Nephron (organoid): ENCODE measurements around the gene FLNA.
A peak's percentile ranks its signal among the peaks of the same experiment; 100 is the strongest.

Experiments
- H3K27ac Mint-ChIP-seq, 3 experiments: 2 replicates each; pipeline ENCODE4 v1.8.0; 2020; ENCODE audit warnings: mixed read lengths in 3 of 3, mild to moderate bottlenecking in 2 of 3, moderate library complexity in 1 of 3
- H3K27me3 Mint-ChIP-seq: 2 replicates; pipeline ENCODE4 v1.8.0; 2021; ENCODE audit warnings: low read depth, mild to moderate bottlenecking, moderate library complexity, mixed read lengths
- H3K36me3 Mint-ChIP-seq: 2 replicates; pipeline ENCODE4 v1.8.0; 2020; ENCODE audit warnings: low read depth, mixed read lengths
- H3K4me1 Mint-ChIP-seq: 2 replicates; pipeline ENCODE4 v1.8.0; 2020; ENCODE audit warnings: mixed read lengths
- H3K4me3 Mint-ChIP-seq, 3 experiments: 2 replicates each; pipeline ENCODE4 v1.8.0; 2020; ENCODE audit warnings: mild to moderate bottlenecking in 3 of 3, mixed read lengths in 3 of 3, moderate library complexity in 2 of 3
- H3K9me3 Mint-ChIP-seq: 2 replicates; pipeline ENCODE4 v1.8.0; 2020; ENCODE audit warnings: mixed read lengths
- TF ChIP-seq, protein P1 (sequence below), 3 experiments: fragments of 200-600 bp; sonication (generic); IDR thresholded peaks; one replicate each; pipeline ENCODE4 v1.5.0; 2021; ENCODE audit warnings: antibody characterized with exemption in 3 of 3; ENCODE audit not compliant: unreplicated experiment in 3 of 3

Gene FLNA

DNA sequence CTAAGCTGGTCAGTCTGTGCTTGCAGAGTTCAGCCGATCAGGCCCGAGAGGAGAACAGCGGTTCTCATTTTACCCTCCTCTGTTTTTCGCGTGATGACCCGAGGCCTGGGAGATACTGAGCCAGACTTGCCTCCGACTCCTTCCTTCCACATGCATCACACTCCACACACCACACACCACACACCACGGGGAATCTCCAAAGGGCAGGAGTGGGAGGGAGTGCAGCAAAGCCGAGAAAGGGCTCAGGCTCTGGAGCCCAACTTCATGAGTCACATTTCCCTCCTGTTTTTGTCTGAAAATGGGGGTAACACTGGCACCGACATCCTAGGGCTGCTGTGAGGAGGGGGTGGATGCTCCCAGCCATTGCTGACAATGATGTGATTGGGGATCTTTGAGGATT, 39.9 kb downstream of the FLNA start:
- no peak overlapping the region for H3K4me3 Mint-ChIP-seq

GRCh38 chrX:154333837-154334271, 40.6 kb downstream of the FLNA start:
- peaks cover 7% of the 10 kb centered on the region for H3K27me3 Mint-ChIP-seq
- peaks cover 10% of the 10 kb centered on the region for H3K4me1 Mint-ChIP-seq
- H3K36me3 Mint-ChIP-seq, result no peaks in the 10 kb centered on the region
- H3K27ac Mint-ChIP-seq, result peak overlapping the region in 1 of 3 experiments; percentile 25
- no peak overlapping the region for H3K4me3 Mint-ChIP-seq
- peaks cover 16% of the 10 kb centered on the region for H3K9me3 Mint-ChIP-seq
- TF ChIP-seq, protein P1, sequence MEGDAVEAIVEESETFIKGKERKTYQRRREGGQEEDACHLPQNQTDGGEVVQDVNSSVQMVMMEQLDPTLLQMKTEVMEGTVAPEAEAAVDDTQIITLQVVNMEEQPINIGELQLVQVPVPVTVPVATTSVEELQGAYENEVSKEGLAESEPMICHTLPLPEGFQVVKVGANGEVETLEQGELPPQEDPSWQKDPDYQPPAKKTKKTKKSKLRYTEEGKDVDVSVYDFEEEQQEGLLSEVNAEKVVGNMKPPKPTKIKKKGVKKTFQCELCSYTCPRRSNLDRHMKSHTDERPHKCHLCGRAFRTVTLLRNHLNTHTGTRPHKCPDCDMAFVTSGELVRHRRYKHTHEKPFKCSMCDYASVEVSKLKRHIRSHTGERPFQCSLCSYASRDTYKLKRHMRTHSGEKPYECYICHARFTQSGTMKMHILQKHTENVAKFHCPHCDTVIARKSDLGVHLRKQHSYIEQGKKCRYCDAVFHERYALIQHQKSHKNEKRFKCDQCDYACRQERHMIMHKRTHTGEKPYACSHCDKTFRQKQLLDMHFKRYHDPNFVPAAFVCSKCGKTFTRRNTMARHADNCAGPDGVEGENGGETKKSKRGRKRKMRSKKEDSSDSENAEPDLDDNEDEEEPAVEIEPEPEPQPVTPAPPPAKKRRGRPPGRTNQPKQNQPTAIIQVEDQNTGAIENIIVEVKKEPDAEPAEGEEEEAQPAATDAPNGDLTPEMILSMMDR (IDR thresholded peaks at IDR 0.05; ENCODE audit: unreplicated experiment in 3 of 3), result no peak

More for the DNA sequence above, 39.9 kb downstream of the FLNA start:
- TF ChIP-seq, protein P1 (IDR thresholded peaks at IDR 0.05; ENCODE audit: unreplicated experiment in 3 of 3), result no peak
- Mint-ChIP-seq H3K4me1 (peaks cover 8% of the 10 kb centered on the region), H3K27ac (peak overlapping the region in 1 of 3 experiments; percentile 25), H3K9me3 (peaks cover 16% of the 10 kb centered on the region), H3K27me3 (peaks cover 7% of the 10 kb centered on the region), H3K36me3 (no peaks in the 10 kb centered on the region)

DNA sequence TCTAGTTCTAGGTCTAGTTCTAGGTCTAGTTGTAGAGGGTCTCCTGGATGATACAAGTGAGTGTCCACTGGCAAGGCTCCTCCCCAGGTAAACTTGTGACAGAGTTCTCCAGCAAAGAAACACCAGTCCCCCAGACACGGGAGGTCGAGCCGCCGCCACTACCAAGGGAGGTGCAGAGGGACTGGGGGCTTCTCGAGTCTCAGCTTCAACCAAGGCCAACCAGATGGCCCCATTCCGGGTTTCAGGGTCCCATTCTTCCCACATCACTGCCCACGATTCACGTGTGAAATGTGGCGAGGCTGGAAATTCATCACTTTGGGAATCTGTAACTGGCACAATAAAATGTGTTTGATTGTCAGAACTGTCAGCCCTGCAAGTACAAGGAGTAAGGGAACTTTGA, 41.3 kb downstream of the FLNA start:
- no peak overlapping the region for H3K4me3 Mint-ChIP-seq
- TF ChIP-seq, protein P1 (IDR thresholded peaks at IDR 0.05; ENCODE audit: unreplicated experiment in 3 of 3), result no peak
- no peak overlapping the region for H3K27ac Mint-ChIP-seq
- peaks cover 10% of the 10 kb centered on the region for H3K4me1 Mint-ChIP-seq
- peaks cover 7% of the 10 kb centered on the region for H3K27me3 Mint-ChIP-seq
- H3K9me3 Mint-ChIP-seq, result peaks cover 16% of the 10 kb centered on the region
- no peaks in the 10 kb centered on the region for H3K36me3 Mint-ChIP-seq

DNA sequence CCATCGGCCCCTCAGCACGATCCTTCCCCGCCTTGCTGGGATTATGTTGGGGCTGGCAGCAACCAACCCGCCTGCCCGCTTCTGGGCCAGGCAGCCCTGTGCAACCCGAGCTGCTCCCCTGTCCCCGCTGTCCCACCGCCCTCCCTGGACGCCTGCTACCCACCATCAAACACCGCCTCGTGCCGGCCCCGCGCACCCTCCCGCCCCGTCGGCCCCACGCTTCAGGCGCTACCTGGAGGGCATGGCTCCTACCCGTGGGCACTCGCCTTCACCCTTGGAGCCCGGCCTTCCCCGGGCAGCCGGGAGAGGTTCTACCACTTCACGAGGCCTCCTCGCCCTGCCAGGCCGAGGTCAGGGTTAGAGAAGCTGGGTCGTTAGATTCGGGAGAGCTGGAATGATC, 41.9 kb downstream of the FLNA start:
- TF ChIP-seq, protein P1 (IDR thresholded peaks at IDR 0.05; ENCODE audit: unreplicated experiment in 3 of 3), result no peak
- H3K27me3 Mint-ChIP-seq, result peaks cover 7% of the 10 kb centered on the region
- H3K4me1 Mint-ChIP-seq, result peaks cover 14% of the 10 kb centered on the region
- H3K27ac Mint-ChIP-seq, result no peak overlapping the region
- H3K36me3 Mint-ChIP-seq, result no peaks in the 10 kb centered on the region
- H3K9me3 Mint-ChIP-seq, result peaks cover 20% of the 10 kb centered on the region
- no peak overlapping the region for H3K4me3 Mint-ChIP-seq

DNA sequence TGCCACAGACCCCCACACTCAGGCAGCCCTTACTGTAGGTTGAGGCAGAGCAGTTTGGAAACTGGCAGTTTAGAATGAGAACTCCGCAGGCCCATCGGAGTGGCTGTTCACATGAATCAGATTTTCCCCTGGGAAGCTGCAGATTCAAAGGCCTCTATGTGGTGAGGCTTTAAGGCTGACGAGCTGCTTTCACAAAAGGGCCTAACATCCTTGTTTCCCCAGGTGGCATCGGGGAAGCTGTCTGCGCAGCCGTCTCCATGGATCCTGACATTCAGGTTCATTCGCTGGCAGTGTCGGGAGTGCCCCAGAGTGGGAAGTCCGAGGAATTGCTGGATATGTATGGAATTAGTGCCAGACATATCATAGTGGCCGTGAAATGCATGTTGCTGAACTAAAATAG, 45.1 kb downstream of the FLNA start:
- peak overlapping the region in 1 of 3 experiments; percentile 2 for H3K27ac Mint-ChIP-seq
- TF ChIP-seq, protein P1 (IDR thresholded peaks at IDR 0.05; ENCODE audit: unreplicated experiment in 3 of 3), result no peak
- H3K9me3 Mint-ChIP-seq, result peaks cover 18% of the 10 kb centered on the region
- no peaks in the 10 kb centered on the region for H3K36me3 Mint-ChIP-seq
- H3K4me1 Mint-ChIP-seq, result peaks cover 46% of the 10 kb centered on the region
- no peak overlapping the region for H3K4me3 Mint-ChIP-seq
- H3K27me3 Mint-ChIP-seq, result peaks cover 10% of the 10 kb centered on the region

- H3K36me3 Mint-ChIP-seq, result no peaks in the 10 kb centered on the region
- TF ChIP-seq, protein P1 (IDR thresholded peaks at IDR 0.05; ENCODE audit: unreplicated experiment in 3 of 3), result no peak
- H3K4me1 Mint-ChIP-seq, result peaks cover 49% of the 10 kb centered on the region
- H3K27ac Mint-ChIP-seq, result no peak overlapping the region
- peaks cover 12% of the 10 kb centered on the region for H3K9me3 Mint-ChIP-seq
- peaks cover 9% of the 10 kb centered on the region for H3K27me3 Mint-ChIP-seq
- H3K4me3 Mint-ChIP-seq, result no peak overlapping the region
These were observed 45.8 kb downstream of the FLNA start for GRCh38 chrX:154328646-154329045.
